ENCODE measurements around the gene GPR31. TPM values are rescaled to one million over a fixed set of nuclear protein-coding genes. Genes with fewer than 3 reads are reported as not detected.

The GPR31 gene
- total and polyA plus RNA-seq, 2 of the 4 experiments (the other 2 are of a cell fraction), result not detected

- H4K8ac ChIP-seq (ENCODE audit: low read depth in 2 of 2, low read length in 2 of 2), result no peak overlapping the region
- H3K18ac ChIP-seq (ENCODE audit: low read depth, low read length), result no peak overlapping the region
- H3K79me1 ChIP-seq (ENCODE audit: low read depth in 1 of 2, low read length in 2 of 2), result no peaks in the 10 kb centered on the region
- no CpG with 5 or more reads among the region's 15 CpGs for WGBS, 2 experiments (ENCODE audit: extremely low coverage in 2 of 2, insufficient read length in 1 of 2)
- no peak overlapping the region for H3K27ac ChIP-seq (ENCODE audit: insufficient read depth, low read length)
- H3K4me2 ChIP-seq (ENCODE audit: low read depth, low read length), result no peak overlapping the region
- TF ChIP-seq, protein P1, sequence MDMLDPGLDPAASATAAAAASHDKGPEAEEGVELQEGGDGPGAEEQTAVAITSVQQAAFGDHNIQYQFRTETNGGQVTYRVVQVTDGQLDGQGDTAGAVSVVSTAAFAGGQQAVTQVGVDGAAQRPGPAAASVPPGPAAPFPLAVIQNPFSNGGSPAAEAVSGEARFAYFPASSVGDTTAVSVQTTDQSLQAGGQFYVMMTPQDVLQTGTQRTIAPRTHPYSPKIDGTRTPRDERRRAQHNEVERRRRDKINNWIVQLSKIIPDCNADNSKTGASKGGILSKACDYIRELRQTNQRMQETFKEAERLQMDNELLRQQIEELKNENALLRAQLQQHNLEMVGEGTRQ (IDR thresholded peaks at IDR 0.05; ENCODE audit: low read depth, low read length), result no peak
- TF ChIP-seq MXI1 (IDR thresholded peaks at IDR 0.05; ENCODE audit: borderline replicate concordance, low read depth, low read length) (no peak), RFX5 (IDR thresholded peaks at IDR 0.05; ENCODE audit: low read depth, low read length) (no peak), BHLHE40 (IDR thresholded peaks at IDR 0.05; ENCODE audit: low read depth, low read length) (no peak), CEBPB (IDR thresholded peaks at IDR 0.05; ENCODE audit: low read depth, low read length) (no peak), CHD1 (IDR thresholded peaks at IDR 0.05; ENCODE audit: low read depth, low read length) (no peak), SMC3 (IDR thresholded peaks at IDR 0.05; ENCODE audit: low read depth, low read length) (no peak), RCOR1 (IDR thresholded peaks at IDR 0.05; ENCODE audit: insufficient replicate concordance, low read length) (no peak), FOS (IDR thresholded peaks at IDR 0.05; ENCODE audit: low read depth, low read length) (no peak)
- no peak overlapping the region for H3K23ac ChIP-seq (ENCODE audit: low read depth, low read length)
- H3K4me3 ChIP-seq (ENCODE audit: insufficient read depth, low read depth, low read length), result no peak overlapping the region
- H3K56ac ChIP-seq (ENCODE audit: extremely low read depth, insufficient read depth, low read length), result no peak overlapping the region
- H4K20me1 ChIP-seq (ENCODE audit: insufficient read depth, low read length), result no peaks in the 10 kb centered on the region
- ATAC-seq (ENCODE audit: low read depth) (no peak), DNase-seq (no peak)
- POLR2A ChIA-PET (ENCODE audit: unreplicated experiment), result no interaction called here
- no peak overlapping the region for H4K91ac ChIP-seq (ENCODE audit: insufficient read depth, low read depth, low read length)
- no peak overlapping the region for H2AK5ac ChIP-seq (ENCODE audit: low read depth, low read length)
- no peak overlapping the region for H2BK20ac ChIP-seq (ENCODE audit: low read depth, low read length)
- H3K36me3 ChIP-seq (ENCODE audit: control insufficient read depth, insufficient read depth, low read length), result no peaks in the 10 kb centered on the region
- in situ Hi-C loops (cut with MboI; ENCODE audit: low sequenced_read_pairs), result no loop called here
- H2BK120ac ChIP-seq (ENCODE audit: low read depth, low read length), result no peak overlapping the region
- no peak overlapping the region for H2BK5ac ChIP-seq (ENCODE audit: low read depth, low read length, poor library complexity, severe bottlenecking)
- no peaks in the 10 kb centered on the region for H3K9me1 ChIP-seq (ENCODE audit: insufficient read depth, low read length)
- no peak overlapping the region for H2BK15ac ChIP-seq (ENCODE audit: low read depth, low read length)
- H3K14ac ChIP-seq (replicated peaks; ENCODE audit: low read depth, low read length), result no peak overlapping the region
- H2AFZ ChIP-seq (replicated peaks; ENCODE audit: low read length, poor library complexity), result no peak overlapping the region
- intact Hi-C loops (cut with micrococcal nuclease), result no loop called here
- no peaks in the 10 kb centered on the region for H3K4me1 ChIP-seq (ENCODE audit: control insufficient read depth, insufficient read depth, low read length)
- H4K5ac ChIP-seq (ENCODE audit: low read depth, low read length), result no peak overlapping the region
- CTCF ChIA-PET, result no interaction called here
- no peak overlapping the region for H2AK9ac ChIP-seq (replicated peaks; ENCODE audit: low read depth, low read length, poor library complexity)
- no TSS peak for BruUV-seq (replicated peaks)
- dilution Hi-C loops (cut with HindIII; ENCODE audit: low sequenced_read_pairs, unreplicated experiment), result no loop called here
- H3K27me3 ChIP-seq (ENCODE audit: control insufficient read depth, insufficient read depth, low read length), result no peaks in the 10 kb centered on the region
- H3K9me3 ChIP-seq (ENCODE audit: control insufficient read depth, insufficient read depth, low read length), result peaks cover 17% of the 10 kb centered on the region
- no peak overlapping the region for H3K4ac ChIP-seq (ENCODE audit: low read depth, low read length)
- no peak overlapping the region for H3K9ac ChIP-seq (ENCODE audit: low read depth, low read length)
These were observed 11.6 kb downstream of the GPR31 start for GRCh38 chr6:167146135-167146534.
